ENCODE measurements around the gene C6orf136. TPM values are rescaled to one million over a fixed set of nuclear protein-coding genes. Genes with fewer than 3 reads are reported as not detected.

Gene C6orf136
- total RNA-seq, 1 donor from 2014 or later = 21.6 TPM

- Mint-ChIP-seq H3K36me3 (ENCODE audit: low read depth) (peaks cover 38% of the 10 kb centered on the region), H3K27ac (no peak overlapping the region), H3K4me1 (no peaks in the 10 kb centered on the region), H3K27me3 (no peaks in the 10 kb centered on the region), H3K4me3 (no peak overlapping the region), H3K9me3 (no peaks in the 10 kb centered on the region)
- DNase-seq (no peak), ATAC-seq (ENCODE audit: low read depth) (no peak)
- ChIA-PET CTCF (no interaction called here), POLR2A (no interaction called here)
- TF ChIP-seq CTCF (IDR thresholded peaks at IDR 0.05) = no peak
- intact Hi-C loops (cut with micrococcal nuclease) = no loop called here
Observed at GRCh38 chr6:30635834-30636233, 11.1 kb upstream of the C6orf136 start.

GRCh38 chr6:30640481-30640880 lies 6.5 kb upstream of the C6orf136 start:
- intact Hi-C loops (cut with micrococcal nuclease) = no loop called here
- Mint-ChIP-seq H3K27ac (no peak overlapping the region), H3K27me3 (no peaks in the 10 kb centered on the region), H3K36me3 (ENCODE audit: low read depth) (peaks cover 53% of the 10 kb centered on the region), H3K4me3 (no peak overlapping the region), H3K9me3 (no peaks in the 10 kb centered on the region), H3K4me1 (peaks cover 5% of the 10 kb centered on the region)
- DNase-seq (no peak), ATAC-seq (ENCODE audit: low read depth) (no peak)
- ChIA-PET POLR2A (interaction anchor here (0.6 to 0.7 kb wide), 2 partner anchors 18 to 29 kb away, joined by 3 read pairs; no protein-coding TSS in a partner anchor), CTCF (interaction anchor here (0.9 kb wide), 1 partner anchor 90 kb away, joined by 3 read pairs; no protein-coding TSS in a partner anchor)
- TF ChIP-seq CTCF (IDR thresholded peaks at IDR 0.05) = no peak

- POLR2A ChIA-PET = interaction anchor here (0.6 to 1.9 kb wide), 4 partner anchors 23 to 101 kb away, joined by 3 to 4 read pairs (median 4); partner anchors contain the start of genes FLOT1, MRPS18B and PPP1R10
- intact Hi-C loops (cut with micrococcal nuclease) = no loop called here
- Mint-ChIP-seq H3K36me3 (ENCODE audit: low read depth) (peaks cover 53% of the 10 kb centered on the region), H3K4me3 (no peak overlapping the region), H3K4me1 (peaks cover 11% of the 10 kb centered on the region), H3K27ac (no peak overlapping the region), H3K9me3 (no peaks in the 10 kb centered on the region), H3K27me3 (no peaks in the 10 kb centered on the region)
- CTCF ChIA-PET = interaction anchor here (0.9 to 1.0 kb wide), 2 partner anchors 90 to 96 kb away, joined by 3 read pairs; no protein-coding TSS in a partner anchor
- no peak for TF ChIP-seq CTCF (IDR thresholded peaks at IDR 0.05)
- ATAC-seq (ENCODE audit: low read depth) = no peak
- DNase-seq = no peak
Observed at GRCh38 chr6:30641048-30641447, 5.9 kb upstream of the C6orf136 start.

GRCh38 chr6:30643656-30644055 lies 3.3 kb upstream of the C6orf136 start:
- DNase-seq = no peak
- Mint-ChIP-seq H3K4me1 (peaks cover 26% of the 10 kb centered on the region), H3K36me3 (ENCODE audit: low read depth) (peaks cover 58% of the 10 kb centered on the region), H3K9me3 (no peaks in the 10 kb centered on the region), H3K27me3 (no peaks in the 10 kb centered on the region), H3K4me3 (no peak overlapping the region), H3K27ac (no peak overlapping the region)
- ATAC-seq (ENCODE audit: low read depth) = no peak
- ChIA-PET POLR2A (interaction anchor here (0.6 kb wide), 1 partner anchor 22 kb away, joined by 4 read pairs; no protein-coding TSS in a partner anchor), CTCF (no interaction called here)
- no peak for TF ChIP-seq CTCF (IDR thresholded peaks at IDR 0.05)
- intact Hi-C loops (cut with micrococcal nuclease) = no loop called here

- TF ChIP-seq CTCF (IDR thresholded peaks at IDR 0.05) = no peak
- ChIA-PET CTCF (interaction anchor here (2.3 kb wide), 1 partner anchor 86 kb away, joined by 5 read pairs; no protein-coding TSS in a partner anchor), POLR2A (interaction anchor here (0.7 to 1.0 kb wide), 3 partner anchors 27 to 318 kb away, joined by 3 to 6 read pairs (median 3); partner anchors contain the start of genes MRPS18B and PPP1R10)
- no peak overlapping the region for H3K27ac Mint-ChIP-seq
- ATAC-seq (ENCODE audit: low read depth) (no peak), DNase-seq (no peak)
- H3K27me3 Mint-ChIP-seq = no peaks in the 10 kb centered on the region
- H3K4me1 Mint-ChIP-seq = peaks cover 28% of the 10 kb centered on the region
- no peak overlapping the region for H3K4me3 Mint-ChIP-seq
- intact Hi-C loops (cut with micrococcal nuclease) = no loop called here
- peaks cover 58% of the 10 kb centered on the region for H3K36me3 Mint-ChIP-seq (ENCODE audit: low read depth)
- H3K9me3 Mint-ChIP-seq = no peaks in the 10 kb centered on the region
Observed at GRCh38 chr6:30644769-30645168, 2.2 kb upstream of the C6orf136 start.
